ENCODE results near the gene MED14. TPM values are rescaled to one million over a fixed set of nuclear protein-coding genes. Genes with fewer than 3 reads are reported as not detected.

The MED14 gene
- total and polyA plus RNA-seq, 4 donors = 5.9 to 52.0 (median 34.6) TPM

DNA sequence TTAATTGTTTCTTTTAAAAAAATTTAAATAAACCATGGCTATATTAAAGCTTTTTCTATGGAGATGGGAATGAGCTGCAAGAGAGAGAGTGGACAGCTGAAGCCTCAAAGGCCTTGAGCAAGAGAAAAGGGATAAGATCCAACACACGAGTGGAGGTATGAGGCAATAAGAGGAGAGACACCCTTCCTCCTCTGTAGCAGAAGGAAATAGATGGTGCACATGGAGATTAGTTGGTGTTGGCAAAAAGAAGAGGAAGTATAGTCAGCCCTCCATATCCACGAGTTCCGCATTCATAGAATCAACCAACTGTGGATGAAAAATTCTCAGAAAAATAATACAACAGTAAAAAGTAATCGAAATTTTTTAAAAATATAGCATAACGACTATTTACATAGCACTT, 91.2 kb downstream of the MED14 start:
- no peak overlapping the region for H3K27ac ChIP-seq (ENCODE audit: low read depth in 1 of 2, low read length in 2 of 2)
- intact Hi-C loops (cut with DNase I) = loop anchor here in 1 of 2 donors (10.0 kb wide), 1 partner anchor 441 kb away; the partner anchor contains the start of gene USP9X
- H3K4me1 ChIP-seq (ENCODE audit: control insufficient read depth in 1 of 2, insufficient read depth in 2 of 2, low read length in 2 of 2) = peaks cover 0 to 2% of the 10 kb centered on the region in 2 donors
- H3K9me3 ChIP-seq (ENCODE audit: control insufficient read depth, low read length) = no peaks in the 10 kb centered on the region
- H3K36me3 ChIP-seq (ENCODE audit: control insufficient read depth in 1 of 2, insufficient read depth in 2 of 2, low read length in 1 of 2) = peaks cover 0 to 3% of the 10 kb centered on the region in 2 donors
- DNase-seq = no peak
- H3K27me3 ChIP-seq (ENCODE audit: control insufficient read depth in 1 of 2, insufficient read depth in 2 of 2, low read length in 1 of 2) = no peaks in the 10 kb centered on the region
- no peak overlapping the region for H3K4me3 ChIP-seq (ENCODE audit: low read length in 2 of 2)
- ATAC-seq (ENCODE audit: low FRiP score) = no peak
- 48 to 70% methylated on average over 5 of the region's 5 CpGs for WGBS, 2 donors

DNA sequence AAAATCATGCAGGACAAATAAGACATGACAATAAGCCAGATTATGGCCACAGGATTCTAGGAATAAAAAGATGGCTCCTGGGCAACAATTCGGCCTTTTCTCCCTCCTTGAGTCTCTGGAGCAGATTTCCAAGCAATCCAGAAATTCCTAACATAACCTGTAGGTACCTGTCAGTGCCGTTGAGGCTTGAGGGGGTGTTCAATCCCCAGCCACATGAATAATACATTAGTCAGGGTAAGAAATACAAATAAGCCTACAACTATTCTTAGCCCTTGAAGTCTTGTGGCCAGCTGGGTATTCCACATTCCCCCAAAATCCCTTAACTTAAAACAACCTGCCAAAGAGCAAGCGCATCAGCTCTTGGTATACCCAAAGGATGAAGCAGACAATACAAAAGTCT, 97.7 kb downstream of the MED14 start:
- 78 to 87% methylated on average over 3 of the region's 3 CpGs for WGBS, 2 donors
- Histone ChIP-seq H3K27ac (ENCODE audit: low read depth in 1 of 2, low read length in 2 of 2) (no peak overlapping the region), H3K4me1 (ENCODE audit: control insufficient read depth in 1 of 2, insufficient read depth in 2 of 2, low read length in 2 of 2) (no peaks in the 10 kb centered on the region), H3K9me3 (ENCODE audit: control insufficient read depth, low read length) (no peaks in the 10 kb centered on the region), H3K4me3 (ENCODE audit: low read length in 2 of 2) (no peak overlapping the region), H3K36me3 (ENCODE audit: control insufficient read depth in 1 of 2, insufficient read depth in 2 of 2, low read length in 1 of 2) (peaks cover 5 to 8% of the 10 kb centered on the region in 2 donors), H3K27me3 (ENCODE audit: control insufficient read depth in 1 of 2, insufficient read depth in 2 of 2, low read length in 1 of 2) (no peaks in the 10 kb centered on the region)
- no peak for ATAC-seq (ENCODE audit: low FRiP score)
- intact Hi-C loops (cut with DNase I) = no loop called here
- DNase-seq = no peak

DNA sequence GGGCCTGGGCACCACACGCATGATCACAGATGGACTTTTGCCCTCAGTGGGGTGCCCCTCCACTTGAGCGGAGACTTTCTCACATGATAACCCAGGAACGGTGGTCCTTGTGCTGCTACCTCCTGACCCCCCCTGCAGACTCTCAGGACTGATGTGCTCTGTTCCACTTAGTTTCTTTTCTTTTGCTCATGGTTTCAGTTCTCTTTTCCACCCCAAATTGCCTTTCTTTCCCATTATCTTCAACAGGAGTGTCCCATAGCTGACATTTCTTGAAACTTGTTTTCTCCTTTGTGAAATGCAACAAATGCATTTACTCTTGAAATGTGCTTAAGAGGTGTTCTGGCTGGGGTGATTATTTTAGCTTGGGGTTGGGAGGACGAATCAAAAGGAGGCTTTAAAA, 103.1 kb downstream of the MED14 start:
- intact Hi-C loops (cut with DNase I) = no loop called here
- Histone ChIP-seq H3K9me3 (ENCODE audit: control insufficient read depth, low read length) (no peaks in the 10 kb centered on the region), H3K36me3 (ENCODE audit: control insufficient read depth in 1 of 2, insufficient read depth in 2 of 2, low read length in 1 of 2) (peaks cover 5 to 10% of the 10 kb centered on the region in 2 donors), H3K4me1 (ENCODE audit: control insufficient read depth in 1 of 2, insufficient read depth in 2 of 2, low read length in 2 of 2) (no peaks in the 10 kb centered on the region), H3K27ac (ENCODE audit: low read depth in 1 of 2, low read length in 2 of 2) (no peak overlapping the region), H3K27me3 (ENCODE audit: control insufficient read depth in 1 of 2, insufficient read depth in 2 of 2, low read length in 1 of 2) (no peaks in the 10 kb centered on the region), H3K4me3 (ENCODE audit: low read length in 2 of 2) (no peak overlapping the region)
- ATAC-seq (ENCODE audit: low FRiP score) (no peak), DNase-seq (no peak)
- 82 to 93% methylated on average over 4 of the region's 4 CpGs for WGBS, 2 donors

DNA sequence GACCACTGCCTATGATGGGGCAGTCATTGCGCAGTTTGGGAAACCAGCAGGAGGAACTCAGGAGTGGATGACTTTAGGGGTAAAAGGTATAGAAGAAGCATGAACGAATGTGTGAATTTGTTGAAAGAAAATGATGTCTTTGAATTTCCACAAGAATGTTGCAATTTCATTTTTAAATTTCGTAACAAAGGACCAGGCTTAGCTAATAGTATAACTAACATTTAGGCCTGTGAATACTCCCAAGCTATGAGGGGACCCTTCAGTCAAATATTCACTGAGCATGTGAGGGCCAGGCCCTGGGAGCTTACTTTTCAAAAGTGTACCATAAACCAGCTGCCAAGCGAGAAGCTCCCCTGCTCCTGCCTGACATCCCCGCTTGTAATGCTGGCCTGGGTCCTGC, 106.8 kb downstream of the MED14 start:
- Histone ChIP-seq H3K4me3 (ENCODE audit: low read length in 2 of 2) (no peak overlapping the region), H3K27me3 (ENCODE audit: control insufficient read depth in 1 of 2, insufficient read depth in 2 of 2, low read length in 1 of 2) (no peaks in the 10 kb centered on the region), H3K27ac (ENCODE audit: low read depth in 1 of 2, low read length in 2 of 2) (no peak overlapping the region), H3K4me1 (ENCODE audit: control insufficient read depth in 1 of 2, insufficient read depth in 2 of 2, low read length in 2 of 2) (no peaks in the 10 kb centered on the region), H3K36me3 (ENCODE audit: control insufficient read depth in 1 of 2, insufficient read depth in 2 of 2, low read length in 1 of 2) (peaks cover 0 to 5% of the 10 kb centered on the region in 2 donors), H3K9me3 (ENCODE audit: control insufficient read depth, low read length) (no peaks in the 10 kb centered on the region)
- no peak for ATAC-seq (ENCODE audit: low FRiP score)
- 91 to 97% methylated on average over 5 of the region's 5 CpGs for WGBS, 2 donors
- intact Hi-C loops (cut with DNase I) = no loop called here
- no peak for DNase-seq

- H3K4me1 ChIP-seq (ENCODE audit: control insufficient read depth in 1 of 2, insufficient read depth in 2 of 2, low read length in 2 of 2) = no peaks in the 10 kb centered on the region
- ATAC-seq (ENCODE audit: low FRiP score) = no peak
- H3K4me3 ChIP-seq (ENCODE audit: low read length in 2 of 2) = no peak overlapping the region
- H3K27ac ChIP-seq (ENCODE audit: low read depth in 1 of 2, low read length in 2 of 2) = no peak overlapping the region
- no peaks in the 10 kb centered on the region for H3K9me3 ChIP-seq (ENCODE audit: control insufficient read depth, low read length)
- H3K27me3 ChIP-seq (ENCODE audit: control insufficient read depth in 1 of 2, insufficient read depth in 2 of 2, low read length in 1 of 2) = no peaks in the 10 kb centered on the region
- intact Hi-C loops (cut with DNase I) = no loop called here
- WGBS, 2 donors = 86 to 91% methylated on average over 4 of the region's 4 CpGs
- no peak for DNase-seq
- H3K36me3 ChIP-seq (ENCODE audit: control insufficient read depth in 1 of 2, insufficient read depth in 2 of 2, low read length in 1 of 2) = peaks cover 0 to under 1% of the 10 kb centered on the region in 2 donors
Observed at GRCh38 chrX:40625294-40625693, 110.0 kb downstream of the MED14 start.

GRCh38 chrX:40623665-40624064, 111.7 kb downstream of the MED14 start:
- intact Hi-C loops (cut with DNase I) = no loop called here
- 84 to 88% methylated on average over 32 of the region's 32 CpGs for WGBS, 2 donors
- no peak for DNase-seq
- no peaks in the 10 kb centered on the region for H3K27me3 ChIP-seq (ENCODE audit: control insufficient read depth in 1 of 2, insufficient read depth in 2 of 2, low read length in 1 of 2)
- no peaks in the 10 kb centered on the region for H3K4me1 ChIP-seq (ENCODE audit: control insufficient read depth in 1 of 2, insufficient read depth in 2 of 2, low read length in 2 of 2)
- H3K9me3 ChIP-seq (ENCODE audit: control insufficient read depth, low read length) = no peaks in the 10 kb centered on the region
- no peak for ATAC-seq (ENCODE audit: low FRiP score)
- H3K27ac ChIP-seq (ENCODE audit: low read depth in 1 of 2, low read length in 2 of 2) = no peak overlapping the region
- H3K36me3 ChIP-seq (ENCODE audit: control insufficient read depth in 1 of 2, insufficient read depth in 2 of 2, low read length in 1 of 2) = no peaks in the 10 kb centered on the region
- H3K4me3 ChIP-seq (ENCODE audit: low read length in 2 of 2) = no peak overlapping the region

GRCh38 chrX:40623139-40623536, 112.2 kb downstream of the MED14 start, which contains the start of gene MPC1L:
Gene MPC1L, plus strand, starts transcription at chrX:40623428. Its CDS starts 138 bp downstream, at chrX:40623566.
- intact Hi-C loops (cut with DNase I) = no loop called here
- ATAC-seq (ENCODE audit: low FRiP score) = no peak
- 87 to 95% methylated on average over 38 of the region's 38 CpGs for WGBS, 2 donors

GRCh38 chrX:40622479-40623138, 112.7 kb downstream of the MED14 start:
- ATAC-seq (ENCODE audit: low FRiP score) (no peak), DNase-seq (no peak)
- Histone ChIP-seq H3K27me3 (ENCODE audit: control insufficient read depth in 1 of 2, insufficient read depth in 2 of 2, low read length in 1 of 2) (no peaks in the 10 kb centered on the region), H3K36me3 (ENCODE audit: control insufficient read depth in 1 of 2, insufficient read depth in 2 of 2, low read length in 1 of 2) (no peaks in the 10 kb centered on the region), H3K4me1 (ENCODE audit: control insufficient read depth in 1 of 2, insufficient read depth in 2 of 2, low read length in 2 of 2) (no peaks in the 10 kb centered on the region), H3K4me3 (ENCODE audit: low read length in 2 of 2) (no peak overlapping the region), H3K9me3 (ENCODE audit: control insufficient read depth, low read length) (no peaks in the 10 kb centered on the region), H3K27ac (ENCODE audit: low read depth in 1 of 2, low read length in 2 of 2) (no peak overlapping the region)
- intact Hi-C loops (cut with DNase I) = no loop called here
- 75% methylated on average over 18 of the region's 18 CpGs for WGBS, 2 donors

More at GRCh38 chrX:40623139-40623536, 112.2 kb downstream of the MED14 start, which contains the start of gene MPC1L:
- Histone ChIP-seq H3K27ac (ENCODE audit: low read depth in 1 of 2, low read length in 2 of 2) (no peak within 1 kb of the TSS), H3K9me3 (ENCODE audit: control insufficient read depth, low read length) (no peaks in the 10 kb centered on the region), H3K4me3 (ENCODE audit: low read length in 2 of 2) (no peak within 1 kb of the TSS), H3K4me1 (ENCODE audit: control insufficient read depth in 1 of 2, insufficient read depth in 2 of 2, low read length in 2 of 2) (no peaks in the 10 kb centered on the region), H3K27me3 (ENCODE audit: control insufficient read depth in 1 of 2, insufficient read depth in 2 of 2, low read length in 1 of 2) (no peaks in the 10 kb centered on the region), H3K36me3 (ENCODE audit: control insufficient read depth in 1 of 2, insufficient read depth in 2 of 2, low read length in 1 of 2) (no peaks in the 10 kb centered on the region)
- no peak for DNase-seq

GRCh38 chrX:40617566-40617965, 117.8 kb downstream of the MED14 start:
- Histone ChIP-seq H3K36me3 (ENCODE audit: control insufficient read depth in 1 of 2, insufficient read depth in 2 of 2, low read length in 1 of 2) (no peaks in the 10 kb centered on the region), H3K27ac (ENCODE audit: low read depth in 1 of 2, low read length in 2 of 2) (no peak overlapping the region), H3K9me3 (ENCODE audit: control insufficient read depth, low read length) (no peaks in the 10 kb centered on the region), H3K27me3 (ENCODE audit: control insufficient read depth in 1 of 2, insufficient read depth in 2 of 2, low read length in 1 of 2) (no peaks in the 10 kb centered on the region), H3K4me1 (ENCODE audit: control insufficient read depth in 1 of 2, insufficient read depth in 2 of 2, low read length in 2 of 2) (no peaks in the 10 kb centered on the region), H3K4me3 (ENCODE audit: low read length in 2 of 2) (no peak overlapping the region)
- ATAC-seq (ENCODE audit: low FRiP score) (no peak), DNase-seq (no peak)
- intact Hi-C loops (cut with DNase I) = no loop called here
- WGBS, 2 donors = 81 to 83% methylated on average over 7 of the region's 7 CpGs
